ENCODE measurements around the gene RIMKLB.
"Not testable (repeated sequence)": the region's sequence is repeated elsewhere in the genome, so short reads cannot be mapped to it uniquely, and the experiment has no call there.

The RIMKLB gene

GRCh38 chr12:8780389-8780788 is 82.6 kb downstream of the RIMKLB start:
- no peak for DNase-seq

- DNase-seq: no peak
Measured at GRCh38 chr12:8781381-8782127, 83.8 kb downstream of the RIMKLB start.

- no peak for DNase-seq
Measured at GRCh38 chr12:8784290-8784888, 86.6 kb downstream of the RIMKLB start.

GRCh38 chr12:8785499-8785898 is 87.7 kb downstream of the RIMKLB start:
- no peak for DNase-seq

GRCh38 chr12:8787206-8787605 is 89.4 kb downstream of the RIMKLB start:
- not testable (repeated sequence) for DNase-seq

- not testable (repeated sequence) for DNase-seq
Measured at GRCh38 chr12:8788706-8789105, 90.9 kb downstream of the RIMKLB start.

GRCh38 chr12:8789341-8790013 is 91.7 kb downstream of the RIMKLB start:
- not testable (repeated sequence) for DNase-seq

GRCh38 chr12:8793226-8793625 is 95.4 kb downstream of the RIMKLB start:
- DNase-seq: not testable (repeated sequence)

- DNase-seq: not testable (repeated sequence)
Measured at GRCh38 chr12:8794611-8795010, 96.8 kb downstream of the RIMKLB start.

GRCh38 chr12:8796831-8797626 is 99.2 kb downstream of the RIMKLB start:
- DNase-seq: no peak

GRCh38 chr12:8801213-8801612 is 103.4 kb downstream of the RIMKLB start:
- DNase-seq: not testable (repeated sequence)

- not testable (repeated sequence) for DNase-seq
Measured at GRCh38 chr12:8804833-8805232, 107.0 kb downstream of the RIMKLB start.

- not testable (repeated sequence) for DNase-seq
Measured at GRCh38 chr12:8805487-8805886, 107.7 kb downstream of the RIMKLB start.

GRCh38 chr12:8807084-8807483 is 109.3 kb downstream of the RIMKLB start:
- not testable (repeated sequence) for DNase-seq

- not testable (repeated sequence) for DNase-seq
Measured at GRCh38 chr12:8810112-8810511, 112.3 kb downstream of the RIMKLB start.

GRCh38 chr12:8813572-8814357 is 116.0 kb downstream of the RIMKLB start:
- DNase-seq: no peak

GRCh38 chr12:8816448-8817050 is 118.8 kb downstream of the RIMKLB start:
- DNase-seq: no peak

- DNase-seq: no peak
Measured at GRCh38 chr12:8817856-8818255, 120.1 kb downstream of the RIMKLB start.

GRCh38 chr12:8818526-8818925 is 120.7 kb downstream of the RIMKLB start:
- DNase-seq: no peak

- no peak for DNase-seq
Measured at GRCh38 chr12:8819666-8819980, 121.8 kb downstream of the RIMKLB start.

GRCh38 chr12:8820676-8821407 is 123.1 kb downstream of the RIMKLB start:
- DNase-seq: not testable (repeated sequence)

Measured in NCI-H187 treated with DMSO at 0.1 percent for 48 hours (cell line).